CD14-positive monocyte (primary cell): ENCODE results near the gene FBRS. TPM values are rescaled to one million over a fixed set of nuclear protein-coding genes. Genes with fewer than 3 reads are reported as not detected.

ENCODE experiments used
- DNase-seq, 3 donors: peaks; one replicate each; pipeline ENCODE4 v3.0.0-alpha.2; 2011 to 2022
- H2AFZ ChIP-seq: 2 replicates; pipeline ENCODE4 v1.6.0; 2012; ENCODE audit warnings: mild to moderate bottlenecking, low read depth, low read length, inconsistent platforms; ENCODE audit not compliant: insufficient read depth, poor library complexity, severe bottlenecking
- H3K27ac ChIP-seq, 2 donors: 1 replicate in 1 of 2; 2 replicates in 1 of 2; pipeline ENCODE4 v1.5.1; 2012 to 2013; ENCODE audit warnings: low read length in 2 of 2, control low read depth in 1 of 2, inconsistent platforms in 1 of 2, low read depth in 1 of 2, mild to moderate bottlenecking in 1 of 2
- H3K27me3 ChIP-seq, 2 donors: one replicate each; pipeline versions ENCODE4 v1.6.0 to v1.6.1; 2011 to 2013; ENCODE audit warnings: low read length in 2 of 2; ENCODE audit not compliant: control insufficient read depth in 2 of 2, insufficient read depth in 2 of 2
- H3K36me3 ChIP-seq, 2 donors: replicated peaks in 1 of 2; 1 replicate in 1 of 2; 2 replicates in 1 of 2; pipeline versions ENCODE4 v1.5.1 to v1.6.1; 2012 to 2013; ENCODE audit warnings: low read length in 2 of 2, control low read depth in 1 of 2, inconsistent platforms in 1 of 2, mild to moderate bottlenecking in 1 of 2; ENCODE audit not compliant: insufficient read depth in 2 of 2, control insufficient read depth in 1 of 2
- H3K4me1 ChIP-seq, 2 donors: 1 replicate in 1 of 2; 2 replicates in 1 of 2; pipeline versions ENCODE4 v1.5.1 to v1.6.1; 2012 to 2013; ENCODE audit warnings: low read length in 2 of 2, control low read depth in 1 of 2, inconsistent platforms in 1 of 2, mild to moderate bottlenecking in 1 of 2, moderate library complexity in 1 of 2; ENCODE audit not compliant: insufficient read depth in 2 of 2, control insufficient read depth in 1 of 2
- H3K4me2 ChIP-seq: replicated peaks from 2 replicates; pipeline ENCODE3; 2012; ENCODE audit warnings: low read length, moderate library complexity, mild to moderate bottlenecking; ENCODE audit not compliant: poor library complexity, severe bottlenecking; ENCODE audit errors: extremely low read depth
- H3K4me3 ChIP-seq, 3 experiments: fragments of 200-600 bp in 1 of 3; sonication (generic) in 1 of 3; replicated peaks in 1 of 3; 1 replicate in 2 of 3; 2 replicates in 1 of 3; pipeline ENCODE4 v1.5.1; 2011 to 2013; ENCODE audit warnings: low read length in 3 of 3, mild to moderate bottlenecking in 3 of 3, control low read depth in 2 of 3, low read depth in 2 of 3, inconsistent platforms in 1 of 3, moderate library complexity in 1 of 3
- H3K79me2 ChIP-seq: 2 replicates; pipeline ENCODE4 v1.6.0; 2012; ENCODE audit warnings: mild to moderate bottlenecking, control low read depth, inconsistent platforms, low read length, moderate library complexity; ENCODE audit not compliant: insufficient read depth
- H3K9ac ChIP-seq: 2 replicates; pipeline ENCODE4 v1.6.0; 2017; ENCODE audit warnings: low read length, mild to moderate bottlenecking; ENCODE audit not compliant: insufficient read depth, poor library complexity, severe bottlenecking
- H3K9me3 ChIP-seq, 2 donors: replicated peaks in 1 of 2; 1 replicate in 1 of 2; 2 replicates in 1 of 2; pipeline versions ENCODE4 v1.5.1 to v1.6.1; 2012 to 2013; ENCODE audit warnings: low read length in 2 of 2, control low read depth in 1 of 2; ENCODE audit not compliant: control insufficient read depth in 1 of 2, insufficient read depth in 1 of 2
- H4K20me1 ChIP-seq: 2 replicates; pipeline ENCODE4 v1.6.0; 2012; ENCODE audit warnings: mild to moderate bottlenecking, low read length, control low read depth, moderate library complexity; ENCODE audit not compliant: insufficient read depth
- H3K27ac Mint-ChIP-seq, 7 donors: one replicate each; pipeline ENCODE4 v1.8.0; 2020; ENCODE audit warnings: mild to moderate bottlenecking in 7 of 7, mixed read lengths in 7 of 7, moderate library complexity in 6 of 7, inconsistent platforms in 2 of 7
- H3K27me3 Mint-ChIP-seq, 3 donors: one replicate each; pipeline ENCODE4 v1.8.0; 2021 to 2022; ENCODE audit warnings: low read depth in 3 of 3, mild to moderate bottlenecking in 3 of 3, mixed read lengths in 3 of 3, moderate library complexity in 3 of 3, inconsistent platforms in 1 of 3
- H3K36me3 Mint-ChIP-seq, 2 donors: one replicate each; pipeline ENCODE4 v1.8.0; 2020; ENCODE audit warnings: mixed read lengths in 2 of 2, inconsistent platforms in 1 of 2, mild to moderate bottlenecking in 1 of 2
- H3K4me1 Mint-ChIP-seq: one replicate; pipeline ENCODE4 v1.8.0; 2020; ENCODE audit warnings: mild to moderate bottlenecking, mixed read lengths
- H3K4me3 Mint-ChIP-seq, 2 donors: one replicate each; pipeline ENCODE4 v1.8.0; 2020; ENCODE audit warnings: mild to moderate bottlenecking in 2 of 2, mixed read lengths in 2 of 2, moderate library complexity in 1 of 2
- H3K9me3 Mint-ChIP-seq, 7 donors: one replicate each; pipeline ENCODE4 v1.8.0; 2020 to 2022; ENCODE audit warnings: mixed read lengths in 7 of 7, mild to moderate bottlenecking in 6 of 7, moderate library complexity in 6 of 7, inconsistent platforms in 2 of 7
- CTCF ChIP-seq: fragments of 200-600 bp; IDR thresholded peaks from one replicate; pipeline ENCODE4 v1.8.0; 2022; ENCODE audit warnings: antibody characterized with exemption, mild to moderate bottlenecking
- WGBS: methylation state at CpG from one replicate; pipeline ENCODE4 v1.1.5; 2013; ENCODE audit warnings: missing lambda C conversion rate; ENCODE audit not compliant: insufficient coverage; 5-methylcytosine and 5-hydroxymethylcytosine counted together
- intact Hi-C, 2 donors: fragments of 100-400 bp; cut with micrococcal nuclease; formaldehyde crosslinking; loops; one replicate each; pipeline versions ENCODE4 v1.15.0 to v1.15.1; 2023
- polyA plus RNA-seq, 3 donors: library from polyadenylated mRNA; depleted of rRNA in 1 of 3; unstranded in 2 of 3; stranded (reverse) in 1 of 3; fragments of 300-500 nt in 2 of 3; fragments of >200 nt in 1 of 3; fragmentation: Illumina TruSeq in 2 of 3; gene quantifications; 1 replicate in 2 of 3; 2 replicates in 1 of 3; pipeline ENCODE4 v1.2.3, GENCODE V29; 2012 to 2021

The FBRS gene
- polyA plus RNA-seq, 3 donors = 1.4 to 44.8 (median 2.1) TPM

DNA sequence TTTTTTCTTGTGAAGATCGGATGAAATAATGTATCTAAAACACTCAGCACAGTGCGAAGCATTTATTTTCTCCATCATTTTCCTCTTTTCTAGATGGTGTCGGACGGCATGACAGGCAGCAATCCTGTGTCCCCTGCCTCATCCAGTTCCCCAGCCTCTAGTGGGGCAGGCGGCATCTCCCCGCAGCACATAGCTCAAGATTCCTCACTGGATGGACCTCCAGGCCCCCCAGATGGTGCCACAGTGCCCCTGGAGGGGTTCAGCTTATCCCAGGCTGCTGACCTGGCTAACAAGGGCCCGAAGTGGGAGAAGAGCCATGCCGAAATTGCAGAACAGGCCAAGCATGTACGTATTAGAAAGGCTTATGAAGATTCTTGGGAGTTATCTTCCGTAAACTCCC is 45.7 kb downstream of the FBRS start:
- Histone ChIP-seq H3K9ac (no peak overlapping the region), H3K27me3 (no peaks in the 10 kb centered on the region), H2AFZ (no peak overlapping the region), H3K9me3 (no peaks in the 10 kb centered on the region), H3K4me1 (peaks cover 10 to 18% of the 10 kb centered on the region in 2 donors), H3K36me3 (peaks cover 82 to 87% of the 10 kb centered on the region in 2 donors), H3K27ac (no peak overlapping the region), H3K4me3 (no peak overlapping the region), H3K4me2 (no peak overlapping the region), H4K20me1 (peaks cover 86% of the 10 kb centered on the region), H3K79me2 (peaks cover 73% of the 10 kb centered on the region)
- peaks cover 66 to 85% of the 10 kb centered on the region in 2 donors for H3K36me3 Mint-ChIP-seq
- no peaks in the 10 kb centered on the region for H3K27me3 Mint-ChIP-seq
- WGBS = 100% methylated on average over 6 of the region's 10 CpGs
- no peak overlapping the region for H3K27ac Mint-ChIP-seq
- DNase-seq = no peak
- H3K4me1 Mint-ChIP-seq = peaks cover 13% of the 10 kb centered on the region
- TF ChIP-seq CTCF = no peak
- intact Hi-C loops = loop anchor here in 1 of 2 donors (5.0 kb wide), 1 partner anchor 43 kb away; the partner anchor contains the start of gene PHKG2
- H3K4me3 Mint-ChIP-seq = no peak overlapping the region
- no peaks in the 10 kb centered on the region for H3K9me3 Mint-ChIP-seq

GRCh38 chr16:30706046-30706445 is 47.8 kb downstream of the FBRS start:
- no peak overlapping the region for H3K4me3 Mint-ChIP-seq
- H3K9me3 ChIP-seq = no peaks in the 10 kb centered on the region
- H3K9ac ChIP-seq = no peak overlapping the region
- intact Hi-C loops = no loop called here
- H3K4me3 ChIP-seq = no peak overlapping the region
- H3K36me3 ChIP-seq = peaks cover 93 to 94% of the 10 kb centered on the region in 2 donors
- H4K20me1 ChIP-seq = peaks cover 87% of the 10 kb centered on the region
- no peaks in the 10 kb centered on the region for H3K27me3 Mint-ChIP-seq
- H2AFZ ChIP-seq = no peak overlapping the region
- H3K27me3 ChIP-seq = no peaks in the 10 kb centered on the region
- H3K27ac ChIP-seq = no peak overlapping the region
- peaks cover 7% of the 10 kb centered on the region for H3K4me1 Mint-ChIP-seq
- peaks cover 60% of the 10 kb centered on the region for H3K79me2 ChIP-seq
- H3K4me1 ChIP-seq = peaks cover 0 to 6% of the 10 kb centered on the region in 2 donors
- H3K4me2 ChIP-seq = no peak overlapping the region
- 97% methylated on average over 6 of the region's 6 CpGs for WGBS
- no peak for DNase-seq
- no peak for TF ChIP-seq CTCF
- peak overlapping the region in 3 of 7 donors; percentile 18 to 40 (median 18) for H3K27ac Mint-ChIP-seq
- no peaks in the 10 kb centered on the region for H3K9me3 Mint-ChIP-seq
- H3K36me3 Mint-ChIP-seq = peaks cover 77 to 95% of the 10 kb centered on the region in 2 donors
